ENCODE measurements around the gene PLD4. TPM values are rescaled to one million over a fixed set of nuclear protein-coding genes. Genes with fewer than 3 reads are reported as not detected.

The PLD4 gene
- total and polyA plus RNA-seq, 2 experiments from 2014 or later = not detected

DNA sequence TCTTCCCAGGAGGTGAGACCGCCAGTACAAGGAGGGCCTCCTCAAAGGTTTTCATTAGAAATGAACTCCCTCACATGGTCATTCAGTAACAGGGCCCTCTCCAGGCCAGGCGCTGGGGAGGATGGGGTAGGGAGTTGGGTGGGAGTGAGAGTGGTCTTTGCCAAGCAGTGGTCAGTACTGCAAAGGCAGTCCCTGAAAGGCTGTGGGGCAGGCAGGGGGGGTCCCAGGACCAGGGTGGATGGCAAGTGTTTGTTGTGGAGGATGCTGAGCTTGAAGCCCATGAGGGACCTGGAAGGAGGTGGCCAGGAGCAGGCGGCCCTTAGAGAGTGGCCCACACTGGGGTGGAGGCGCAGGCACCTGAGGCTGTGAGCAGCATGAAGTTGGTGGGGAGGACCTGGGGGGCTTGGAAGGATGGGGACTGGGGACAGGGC, 33.5 kb upstream of the PLD4 start (continued):
- TF ChIP-seq, protein P1, sequence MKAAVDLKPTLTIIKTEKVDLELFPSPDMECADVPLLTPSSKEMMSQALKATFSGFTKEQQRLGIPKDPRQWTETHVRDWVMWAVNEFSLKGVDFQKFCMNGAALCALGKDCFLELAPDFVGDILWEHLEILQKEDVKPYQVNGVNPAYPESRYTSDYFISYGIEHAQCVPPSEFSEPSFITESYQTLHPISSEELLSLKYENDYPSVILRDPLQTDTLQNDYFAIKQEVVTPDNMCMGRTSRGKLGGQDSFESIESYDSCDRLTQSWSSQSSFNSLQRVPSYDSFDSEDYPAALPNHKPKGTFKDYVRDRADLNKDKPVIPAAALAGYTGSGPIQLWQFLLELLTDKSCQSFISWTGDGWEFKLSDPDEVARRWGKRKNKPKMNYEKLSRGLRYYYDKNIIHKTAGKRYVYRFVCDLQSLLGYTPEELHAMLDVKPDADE (IDR thresholded peaks at IDR 0.05) = no peak
- TF ChIP-seq STAT1 (IDR thresholded peaks at IDR 0.05; ENCODE audit: unreplicated experiment) = no peak

DNA sequence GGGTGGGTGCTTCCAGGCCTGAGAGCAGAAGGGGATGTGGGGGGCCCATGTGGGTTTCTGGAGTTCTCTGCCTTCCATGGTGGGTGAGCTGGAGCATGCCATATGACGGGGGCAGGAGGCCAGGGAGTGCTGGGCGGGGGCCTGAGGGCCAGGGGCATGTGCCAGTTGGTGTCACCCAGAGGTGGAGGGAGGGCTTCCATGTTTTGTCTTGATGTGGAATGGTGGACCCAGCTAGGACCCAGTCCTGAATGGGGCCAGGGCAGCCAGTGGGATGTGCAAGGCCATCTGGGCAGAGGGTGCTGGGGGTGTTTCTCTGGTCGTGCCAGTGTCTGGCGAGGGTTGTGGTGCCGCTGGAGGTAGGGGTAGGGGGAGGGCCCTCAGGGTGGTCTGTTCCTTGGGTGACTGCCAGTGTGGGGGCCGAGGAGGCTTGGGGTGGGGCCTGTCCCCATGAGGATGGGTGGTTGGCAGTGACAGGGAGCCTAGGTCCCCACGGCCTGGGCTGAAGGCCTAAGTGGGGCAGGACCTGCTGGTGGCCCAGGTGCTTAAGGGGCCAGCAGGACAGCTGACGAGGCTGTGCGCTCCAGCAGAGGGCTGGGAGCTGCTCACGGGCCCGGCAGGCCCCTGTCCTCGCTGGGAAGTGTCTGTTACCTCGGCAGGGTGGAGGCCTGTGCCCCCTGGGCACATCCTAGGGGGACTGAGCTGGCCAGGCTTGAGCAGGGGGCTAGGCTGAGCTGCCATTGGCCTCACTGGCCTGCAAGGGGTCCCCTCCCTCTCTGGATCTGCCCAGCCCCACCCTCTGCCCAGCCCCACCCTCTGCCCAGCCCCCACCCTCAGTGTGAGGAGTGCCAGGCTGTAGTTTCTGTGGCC, 32.8 kb upstream of the PLD4 start:
- Histone ChIP-seq H3K79me2 (replicated peaks; ENCODE audit: insufficient read depth) (no peaks in the 10 kb centered on the region), H3K36me3 (ENCODE audit: insufficient read depth) (no peaks in the 10 kb centered on the region), H4K20me1 (replicated peaks; ENCODE audit: insufficient read depth) (no peaks in the 10 kb centered on the region), H3F3A (replicated peaks; ENCODE audit: low read depth) (no peaks in the 10 kb centered on the region), H3K9me2 (ENCODE audit: insufficient read depth) (no peaks in the 10 kb centered on the region), H3K4me1 (ENCODE audit: insufficient read depth) (no peaks in the 10 kb centered on the region), H3K4me2 (no peak overlapping the region), H3K27ac (ENCODE audit: low read depth) (no peak overlapping the region), H2AFZ (no peak overlapping the region), H3K27me3 (ENCODE audit: insufficient read depth) (no peaks in the 10 kb centered on the region), H3K4me3 (no peak overlapping the region)
- no peaks in the 10 kb centered on the region for H3K9me3 Mint-ChIP-seq
- TF ChIP-seq EZH2 (IDR thresholded peaks at IDR 0.05; ENCODE audit: low read depth, unreplicated experiment) (no peak), POLR2AphosphoS5 (IDR thresholded peaks at IDR 0.05; ENCODE audit: low read depth) (no peak), CREB1 (CRISPR knock-in tag; IDR thresholded peaks at IDR 0.05; ENCODE audit: low read depth) (no peak), EZH2phosphoT487 (IDR thresholded peaks at IDR 0.05; ENCODE audit: unreplicated experiment) (no peak), ZNF331 (CRISPR knock-in tag; IDR thresholded peaks at IDR 0.05; ENCODE audit: low read depth) (no peak), ZNF114 (CRISPR knock-in tag; IDR thresholded peaks at IDR 0.05) (no peak)
- TF ChIP-seq, protein P2, sequence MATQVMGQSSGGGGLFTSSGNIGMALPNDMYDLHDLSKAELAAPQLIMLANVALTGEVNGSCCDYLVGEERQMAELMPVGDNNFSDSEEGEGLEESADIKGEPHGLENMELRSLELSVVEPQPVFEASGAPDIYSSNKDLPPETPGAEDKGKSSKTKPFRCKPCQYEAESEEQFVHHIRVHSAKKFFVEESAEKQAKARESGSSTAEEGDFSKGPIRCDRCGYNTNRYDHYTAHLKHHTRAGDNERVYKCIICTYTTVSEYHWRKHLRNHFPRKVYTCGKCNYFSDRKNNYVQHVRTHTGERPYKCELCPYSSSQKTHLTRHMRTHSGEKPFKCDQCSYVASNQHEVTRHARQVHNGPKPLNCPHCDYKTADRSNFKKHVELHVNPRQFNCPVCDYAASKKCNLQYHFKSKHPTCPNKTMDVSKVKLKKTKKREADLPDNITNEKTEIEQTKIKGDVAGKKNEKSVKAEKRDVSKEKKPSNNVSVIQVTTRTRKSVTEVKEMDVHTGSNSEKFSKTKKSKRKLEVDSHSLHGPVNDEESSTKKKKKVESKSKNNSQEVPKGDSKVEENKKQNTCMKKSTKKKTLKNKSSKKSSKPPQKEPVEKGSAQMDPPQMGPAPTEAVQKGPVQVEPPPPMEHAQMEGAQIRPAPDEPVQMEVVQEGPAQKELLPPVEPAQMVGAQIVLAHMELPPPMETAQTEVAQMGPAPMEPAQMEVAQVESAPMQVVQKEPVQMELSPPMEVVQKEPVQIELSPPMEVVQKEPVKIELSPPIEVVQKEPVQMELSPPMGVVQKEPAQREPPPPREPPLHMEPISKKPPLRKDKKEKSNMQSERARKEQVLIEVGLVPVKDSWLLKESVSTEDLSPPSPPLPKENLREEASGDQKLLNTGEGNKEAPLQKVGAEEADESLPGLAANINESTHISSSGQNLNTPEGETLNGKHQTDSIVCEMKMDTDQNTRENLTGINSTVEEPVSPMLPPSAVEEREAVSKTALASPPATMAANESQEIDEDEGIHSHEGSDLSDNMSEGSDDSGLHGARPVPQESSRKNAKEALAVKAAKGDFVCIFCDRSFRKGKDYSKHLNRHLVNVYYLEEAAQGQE (IDR thresholded peaks at IDR 0.05; ENCODE audit: unreplicated experiment) = no peak
- TF ChIP-seq, protein P3, sequence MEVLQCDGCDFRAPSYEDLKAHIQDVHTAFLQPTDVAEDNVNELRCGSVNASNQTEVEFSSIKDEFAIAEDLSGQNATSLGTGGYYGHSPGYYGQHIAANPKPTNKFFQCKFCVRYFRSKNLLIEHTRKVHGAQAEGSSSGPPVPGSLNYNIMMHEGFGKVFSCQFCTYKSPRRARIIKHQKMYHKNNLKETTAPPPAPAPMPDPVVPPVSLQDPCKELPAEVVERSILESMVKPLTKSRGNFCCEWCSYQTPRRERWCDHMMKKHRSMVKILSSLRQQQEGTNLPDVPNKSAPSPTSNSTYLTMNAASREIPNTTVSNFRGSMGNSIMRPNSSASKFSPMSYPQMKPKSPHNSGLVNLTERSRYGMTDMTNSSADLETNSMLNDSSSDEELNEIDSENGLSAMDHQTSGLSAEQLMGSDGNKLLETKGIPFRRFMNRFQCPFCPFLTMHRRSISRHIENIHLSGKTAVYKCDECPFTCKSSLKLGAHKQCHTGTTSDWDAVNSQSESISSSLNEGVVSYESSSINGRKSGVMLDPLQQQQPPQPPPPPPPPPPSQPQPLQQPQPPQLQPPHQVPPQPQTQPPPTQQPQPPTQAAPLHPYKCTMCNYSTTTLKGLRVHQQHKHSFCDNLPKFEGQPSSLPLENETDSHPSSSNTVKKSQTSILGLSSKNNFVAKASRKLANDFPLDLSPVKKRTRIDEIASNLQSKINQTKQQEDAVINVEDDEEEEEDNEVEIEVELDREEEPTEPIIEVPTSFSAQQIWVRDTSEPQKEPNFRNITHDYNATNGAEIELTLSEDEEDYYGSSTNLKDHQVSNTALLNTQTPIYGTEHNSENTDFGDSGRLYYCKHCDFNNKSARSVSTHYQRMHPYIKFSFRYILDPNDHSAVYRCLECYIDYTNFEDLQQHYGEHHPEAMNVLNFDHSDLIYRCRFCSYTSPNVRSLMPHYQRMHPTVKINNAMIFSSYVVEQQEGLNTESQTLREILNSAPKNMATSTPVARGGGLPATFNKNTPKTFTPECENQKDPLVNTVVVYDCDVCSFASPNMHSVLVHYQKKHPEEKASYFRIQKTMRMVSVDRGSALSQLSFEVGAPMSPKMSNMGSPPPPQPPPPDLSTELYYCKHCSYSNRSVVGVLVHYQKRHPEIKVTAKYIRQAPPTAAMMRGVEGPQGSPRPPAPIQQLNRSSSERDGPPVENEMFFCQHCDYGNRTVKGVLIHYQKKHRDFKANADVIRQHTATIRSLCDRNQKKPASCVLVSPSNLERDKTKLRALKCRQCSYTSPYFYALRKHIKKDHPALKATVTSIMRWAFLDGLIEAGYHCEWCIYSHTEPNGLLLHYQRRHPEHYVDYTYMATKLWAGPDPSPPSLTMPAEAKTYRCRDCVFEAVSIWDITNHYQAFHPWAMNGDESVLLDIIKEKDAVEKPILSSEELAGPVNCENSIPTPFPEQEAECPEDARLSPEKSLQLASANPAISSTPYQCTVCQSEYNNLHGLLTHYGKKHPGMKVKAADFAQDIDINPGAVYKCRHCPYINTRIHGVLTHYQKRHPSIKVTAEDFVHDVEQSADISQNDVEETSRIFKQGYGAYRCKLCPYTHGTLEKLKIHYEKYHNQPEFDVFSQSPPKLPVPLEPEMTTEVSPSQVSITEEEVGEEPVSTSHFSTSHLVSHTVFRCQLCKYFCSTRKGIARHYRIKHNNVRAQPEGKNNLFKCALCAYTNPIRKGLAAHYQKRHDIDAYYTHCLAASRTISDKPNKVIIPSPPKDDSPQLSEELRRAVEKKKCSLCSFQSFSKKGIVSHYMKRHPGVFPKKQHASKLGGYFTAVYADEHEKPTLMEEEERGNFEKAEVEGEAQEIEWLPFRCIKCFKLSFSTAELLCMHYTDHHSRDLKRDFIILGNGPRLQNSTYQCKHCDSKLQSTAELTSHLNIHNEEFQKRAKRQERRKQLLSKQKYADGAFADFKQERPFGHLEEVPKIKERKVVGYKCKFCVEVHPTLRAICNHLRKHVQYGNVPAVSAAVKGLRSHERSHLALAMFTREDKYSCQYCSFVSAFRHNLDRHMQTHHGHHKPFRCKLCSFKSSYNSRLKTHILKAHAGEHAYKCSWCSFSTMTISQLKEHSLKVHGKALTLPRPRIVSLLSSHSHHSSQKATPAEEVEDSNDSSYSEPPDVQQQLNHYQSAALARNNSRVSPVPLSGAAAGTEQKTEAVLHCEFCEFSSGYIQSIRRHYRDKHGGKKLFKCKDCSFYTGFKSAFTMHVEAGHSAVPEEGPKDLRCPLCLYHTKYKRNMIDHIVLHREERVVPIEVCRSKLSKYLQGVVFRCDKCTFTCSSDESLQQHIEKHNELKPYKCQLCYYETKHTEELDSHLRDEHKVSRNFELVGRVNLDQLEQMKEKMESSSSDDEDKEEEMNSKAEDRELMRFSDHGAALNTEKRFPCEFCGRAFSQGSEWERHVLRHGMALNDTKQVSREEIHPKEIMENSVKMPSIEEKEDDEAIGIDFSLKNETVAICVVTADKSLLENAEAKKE (CRISPR knock-in tag; IDR thresholded peaks at IDR 0.05) = no peak
- TF ChIP-seq, protein P4, sequence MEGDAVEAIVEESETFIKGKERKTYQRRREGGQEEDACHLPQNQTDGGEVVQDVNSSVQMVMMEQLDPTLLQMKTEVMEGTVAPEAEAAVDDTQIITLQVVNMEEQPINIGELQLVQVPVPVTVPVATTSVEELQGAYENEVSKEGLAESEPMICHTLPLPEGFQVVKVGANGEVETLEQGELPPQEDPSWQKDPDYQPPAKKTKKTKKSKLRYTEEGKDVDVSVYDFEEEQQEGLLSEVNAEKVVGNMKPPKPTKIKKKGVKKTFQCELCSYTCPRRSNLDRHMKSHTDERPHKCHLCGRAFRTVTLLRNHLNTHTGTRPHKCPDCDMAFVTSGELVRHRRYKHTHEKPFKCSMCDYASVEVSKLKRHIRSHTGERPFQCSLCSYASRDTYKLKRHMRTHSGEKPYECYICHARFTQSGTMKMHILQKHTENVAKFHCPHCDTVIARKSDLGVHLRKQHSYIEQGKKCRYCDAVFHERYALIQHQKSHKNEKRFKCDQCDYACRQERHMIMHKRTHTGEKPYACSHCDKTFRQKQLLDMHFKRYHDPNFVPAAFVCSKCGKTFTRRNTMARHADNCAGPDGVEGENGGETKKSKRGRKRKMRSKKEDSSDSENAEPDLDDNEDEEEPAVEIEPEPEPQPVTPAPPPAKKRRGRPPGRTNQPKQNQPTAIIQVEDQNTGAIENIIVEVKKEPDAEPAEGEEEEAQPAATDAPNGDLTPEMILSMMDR (conservative IDR thresholded peaks at IDR 0.05; ENCODE audit: low read depth in 2 of 2) = no peak
- H3K4me1 Mint-ChIP-seq = peaks cover 7% of the 10 kb centered on the region; the same call in 2 of the 3 replicates
- DNase-seq (ENCODE audit: low spot score) (no peak), ATAC-seq (no peak; the same call in 2 of the 3 replicates)
- H3K27me3 Mint-ChIP-seq (ENCODE audit: insufficient read depth, low read depth, poor library complexity) = peaks cover 7% of the 10 kb centered on the region
- no peak overlapping the region for H3K27ac Mint-ChIP-seq
- H3K4me3 Mint-ChIP-seq = no peak overlapping the region
- H3K36me3 Mint-ChIP-seq (ENCODE audit: low read depth) = no peaks in the 10 kb centered on the region
